ENCODE results near the gene TBC1D22B. TPM values are rescaled to one million over a fixed set of nuclear protein-coding genes. Genes with fewer than 3 reads are reported as not detected.

Gene TBC1D22B
- total and polyA plus RNA-seq, 2 experiments from 2014 or later: 9.1 to 19.9 TPM

DNA sequence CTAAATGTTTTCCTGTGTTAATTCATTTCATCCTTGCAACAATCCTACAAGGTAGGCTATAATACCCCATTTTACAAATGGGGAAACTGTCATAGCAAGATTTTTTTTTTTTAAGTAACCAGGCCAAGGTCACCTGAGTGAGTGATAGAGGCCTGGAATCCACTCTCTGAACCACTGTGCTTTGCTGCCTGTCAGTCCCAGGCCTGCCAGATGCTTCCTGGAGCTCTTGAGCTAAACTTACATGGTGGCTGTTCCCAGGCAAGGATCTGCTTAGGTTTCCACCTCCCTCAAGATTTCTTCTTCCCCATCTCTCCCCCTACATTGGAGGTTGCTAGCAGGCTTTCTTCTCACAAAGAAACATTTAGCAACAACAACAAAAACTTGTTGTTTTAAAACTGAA is 63.5 kb downstream of the TBC1D22B start:
- Mint-ChIP-seq H3K36me3 (ENCODE audit: low read depth) (peaks cover 13% of the 10 kb centered on the region), H3K4me3 (no peak overlapping the region), H3K9me3 (no peaks in the 10 kb centered on the region), H3K27ac (no peak overlapping the region), H3K27me3 (ENCODE audit: insufficient read depth, low read depth, poor library complexity) (peaks cover 2% of the 10 kb centered on the region), H3K4me1 (peaks cover 3% of the 10 kb centered on the region)
- peaks cover 16% of the 10 kb centered on the region for H3K36me3 ChIP-seq (ENCODE audit: insufficient read depth)
- H3K27me3 ChIP-seq (ENCODE audit: insufficient read depth): no peaks in the 10 kb centered on the region
- H3K4me1 ChIP-seq (ENCODE audit: insufficient read depth): no peaks in the 10 kb centered on the region
- H3K4me2 ChIP-seq: no peak overlapping the region
- no peak overlapping the region for H3K4me3 ChIP-seq
- DNase-seq (ENCODE audit: low spot score) (no peak), ATAC-seq (no peak)
- H3K79me2 ChIP-seq (replicated peaks; ENCODE audit: insufficient read depth): no peaks in the 10 kb centered on the region
- H3F3A ChIP-seq (replicated peaks; ENCODE audit: low read depth): no peaks in the 10 kb centered on the region
- H3K9me2 ChIP-seq (ENCODE audit: insufficient read depth): no peaks in the 10 kb centered on the region
- H2AFZ ChIP-seq: no peak overlapping the region
- no peaks in the 10 kb centered on the region; the same call in none of the 2 replicates for H4K20me1 ChIP-seq (replicated peaks; ENCODE audit: insufficient read depth)
- H3K27ac ChIP-seq (ENCODE audit: low read depth): no peak overlapping the region
- TF ChIP-seq, protein P1, sequence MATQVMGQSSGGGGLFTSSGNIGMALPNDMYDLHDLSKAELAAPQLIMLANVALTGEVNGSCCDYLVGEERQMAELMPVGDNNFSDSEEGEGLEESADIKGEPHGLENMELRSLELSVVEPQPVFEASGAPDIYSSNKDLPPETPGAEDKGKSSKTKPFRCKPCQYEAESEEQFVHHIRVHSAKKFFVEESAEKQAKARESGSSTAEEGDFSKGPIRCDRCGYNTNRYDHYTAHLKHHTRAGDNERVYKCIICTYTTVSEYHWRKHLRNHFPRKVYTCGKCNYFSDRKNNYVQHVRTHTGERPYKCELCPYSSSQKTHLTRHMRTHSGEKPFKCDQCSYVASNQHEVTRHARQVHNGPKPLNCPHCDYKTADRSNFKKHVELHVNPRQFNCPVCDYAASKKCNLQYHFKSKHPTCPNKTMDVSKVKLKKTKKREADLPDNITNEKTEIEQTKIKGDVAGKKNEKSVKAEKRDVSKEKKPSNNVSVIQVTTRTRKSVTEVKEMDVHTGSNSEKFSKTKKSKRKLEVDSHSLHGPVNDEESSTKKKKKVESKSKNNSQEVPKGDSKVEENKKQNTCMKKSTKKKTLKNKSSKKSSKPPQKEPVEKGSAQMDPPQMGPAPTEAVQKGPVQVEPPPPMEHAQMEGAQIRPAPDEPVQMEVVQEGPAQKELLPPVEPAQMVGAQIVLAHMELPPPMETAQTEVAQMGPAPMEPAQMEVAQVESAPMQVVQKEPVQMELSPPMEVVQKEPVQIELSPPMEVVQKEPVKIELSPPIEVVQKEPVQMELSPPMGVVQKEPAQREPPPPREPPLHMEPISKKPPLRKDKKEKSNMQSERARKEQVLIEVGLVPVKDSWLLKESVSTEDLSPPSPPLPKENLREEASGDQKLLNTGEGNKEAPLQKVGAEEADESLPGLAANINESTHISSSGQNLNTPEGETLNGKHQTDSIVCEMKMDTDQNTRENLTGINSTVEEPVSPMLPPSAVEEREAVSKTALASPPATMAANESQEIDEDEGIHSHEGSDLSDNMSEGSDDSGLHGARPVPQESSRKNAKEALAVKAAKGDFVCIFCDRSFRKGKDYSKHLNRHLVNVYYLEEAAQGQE (IDR thresholded peaks at IDR 0.05; ENCODE audit: unreplicated experiment): no peak
- TF ChIP-seq, protein P2, sequence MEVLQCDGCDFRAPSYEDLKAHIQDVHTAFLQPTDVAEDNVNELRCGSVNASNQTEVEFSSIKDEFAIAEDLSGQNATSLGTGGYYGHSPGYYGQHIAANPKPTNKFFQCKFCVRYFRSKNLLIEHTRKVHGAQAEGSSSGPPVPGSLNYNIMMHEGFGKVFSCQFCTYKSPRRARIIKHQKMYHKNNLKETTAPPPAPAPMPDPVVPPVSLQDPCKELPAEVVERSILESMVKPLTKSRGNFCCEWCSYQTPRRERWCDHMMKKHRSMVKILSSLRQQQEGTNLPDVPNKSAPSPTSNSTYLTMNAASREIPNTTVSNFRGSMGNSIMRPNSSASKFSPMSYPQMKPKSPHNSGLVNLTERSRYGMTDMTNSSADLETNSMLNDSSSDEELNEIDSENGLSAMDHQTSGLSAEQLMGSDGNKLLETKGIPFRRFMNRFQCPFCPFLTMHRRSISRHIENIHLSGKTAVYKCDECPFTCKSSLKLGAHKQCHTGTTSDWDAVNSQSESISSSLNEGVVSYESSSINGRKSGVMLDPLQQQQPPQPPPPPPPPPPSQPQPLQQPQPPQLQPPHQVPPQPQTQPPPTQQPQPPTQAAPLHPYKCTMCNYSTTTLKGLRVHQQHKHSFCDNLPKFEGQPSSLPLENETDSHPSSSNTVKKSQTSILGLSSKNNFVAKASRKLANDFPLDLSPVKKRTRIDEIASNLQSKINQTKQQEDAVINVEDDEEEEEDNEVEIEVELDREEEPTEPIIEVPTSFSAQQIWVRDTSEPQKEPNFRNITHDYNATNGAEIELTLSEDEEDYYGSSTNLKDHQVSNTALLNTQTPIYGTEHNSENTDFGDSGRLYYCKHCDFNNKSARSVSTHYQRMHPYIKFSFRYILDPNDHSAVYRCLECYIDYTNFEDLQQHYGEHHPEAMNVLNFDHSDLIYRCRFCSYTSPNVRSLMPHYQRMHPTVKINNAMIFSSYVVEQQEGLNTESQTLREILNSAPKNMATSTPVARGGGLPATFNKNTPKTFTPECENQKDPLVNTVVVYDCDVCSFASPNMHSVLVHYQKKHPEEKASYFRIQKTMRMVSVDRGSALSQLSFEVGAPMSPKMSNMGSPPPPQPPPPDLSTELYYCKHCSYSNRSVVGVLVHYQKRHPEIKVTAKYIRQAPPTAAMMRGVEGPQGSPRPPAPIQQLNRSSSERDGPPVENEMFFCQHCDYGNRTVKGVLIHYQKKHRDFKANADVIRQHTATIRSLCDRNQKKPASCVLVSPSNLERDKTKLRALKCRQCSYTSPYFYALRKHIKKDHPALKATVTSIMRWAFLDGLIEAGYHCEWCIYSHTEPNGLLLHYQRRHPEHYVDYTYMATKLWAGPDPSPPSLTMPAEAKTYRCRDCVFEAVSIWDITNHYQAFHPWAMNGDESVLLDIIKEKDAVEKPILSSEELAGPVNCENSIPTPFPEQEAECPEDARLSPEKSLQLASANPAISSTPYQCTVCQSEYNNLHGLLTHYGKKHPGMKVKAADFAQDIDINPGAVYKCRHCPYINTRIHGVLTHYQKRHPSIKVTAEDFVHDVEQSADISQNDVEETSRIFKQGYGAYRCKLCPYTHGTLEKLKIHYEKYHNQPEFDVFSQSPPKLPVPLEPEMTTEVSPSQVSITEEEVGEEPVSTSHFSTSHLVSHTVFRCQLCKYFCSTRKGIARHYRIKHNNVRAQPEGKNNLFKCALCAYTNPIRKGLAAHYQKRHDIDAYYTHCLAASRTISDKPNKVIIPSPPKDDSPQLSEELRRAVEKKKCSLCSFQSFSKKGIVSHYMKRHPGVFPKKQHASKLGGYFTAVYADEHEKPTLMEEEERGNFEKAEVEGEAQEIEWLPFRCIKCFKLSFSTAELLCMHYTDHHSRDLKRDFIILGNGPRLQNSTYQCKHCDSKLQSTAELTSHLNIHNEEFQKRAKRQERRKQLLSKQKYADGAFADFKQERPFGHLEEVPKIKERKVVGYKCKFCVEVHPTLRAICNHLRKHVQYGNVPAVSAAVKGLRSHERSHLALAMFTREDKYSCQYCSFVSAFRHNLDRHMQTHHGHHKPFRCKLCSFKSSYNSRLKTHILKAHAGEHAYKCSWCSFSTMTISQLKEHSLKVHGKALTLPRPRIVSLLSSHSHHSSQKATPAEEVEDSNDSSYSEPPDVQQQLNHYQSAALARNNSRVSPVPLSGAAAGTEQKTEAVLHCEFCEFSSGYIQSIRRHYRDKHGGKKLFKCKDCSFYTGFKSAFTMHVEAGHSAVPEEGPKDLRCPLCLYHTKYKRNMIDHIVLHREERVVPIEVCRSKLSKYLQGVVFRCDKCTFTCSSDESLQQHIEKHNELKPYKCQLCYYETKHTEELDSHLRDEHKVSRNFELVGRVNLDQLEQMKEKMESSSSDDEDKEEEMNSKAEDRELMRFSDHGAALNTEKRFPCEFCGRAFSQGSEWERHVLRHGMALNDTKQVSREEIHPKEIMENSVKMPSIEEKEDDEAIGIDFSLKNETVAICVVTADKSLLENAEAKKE (CRISPR knock-in tag; IDR thresholded peaks at IDR 0.05): no peak
- TF ChIP-seq NANOG (IDR thresholded peaks at IDR 0.05; ENCODE audit: borderline replicate concordance) (no peak), CREB1 (CRISPR knock-in tag; IDR thresholded peaks at IDR 0.05; ENCODE audit: low read depth) (no peak)
- TF ChIP-seq, protein P3, sequence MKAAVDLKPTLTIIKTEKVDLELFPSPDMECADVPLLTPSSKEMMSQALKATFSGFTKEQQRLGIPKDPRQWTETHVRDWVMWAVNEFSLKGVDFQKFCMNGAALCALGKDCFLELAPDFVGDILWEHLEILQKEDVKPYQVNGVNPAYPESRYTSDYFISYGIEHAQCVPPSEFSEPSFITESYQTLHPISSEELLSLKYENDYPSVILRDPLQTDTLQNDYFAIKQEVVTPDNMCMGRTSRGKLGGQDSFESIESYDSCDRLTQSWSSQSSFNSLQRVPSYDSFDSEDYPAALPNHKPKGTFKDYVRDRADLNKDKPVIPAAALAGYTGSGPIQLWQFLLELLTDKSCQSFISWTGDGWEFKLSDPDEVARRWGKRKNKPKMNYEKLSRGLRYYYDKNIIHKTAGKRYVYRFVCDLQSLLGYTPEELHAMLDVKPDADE (IDR thresholded peaks at IDR 0.05): no peak
- TF ChIP-seq, protein P4, sequence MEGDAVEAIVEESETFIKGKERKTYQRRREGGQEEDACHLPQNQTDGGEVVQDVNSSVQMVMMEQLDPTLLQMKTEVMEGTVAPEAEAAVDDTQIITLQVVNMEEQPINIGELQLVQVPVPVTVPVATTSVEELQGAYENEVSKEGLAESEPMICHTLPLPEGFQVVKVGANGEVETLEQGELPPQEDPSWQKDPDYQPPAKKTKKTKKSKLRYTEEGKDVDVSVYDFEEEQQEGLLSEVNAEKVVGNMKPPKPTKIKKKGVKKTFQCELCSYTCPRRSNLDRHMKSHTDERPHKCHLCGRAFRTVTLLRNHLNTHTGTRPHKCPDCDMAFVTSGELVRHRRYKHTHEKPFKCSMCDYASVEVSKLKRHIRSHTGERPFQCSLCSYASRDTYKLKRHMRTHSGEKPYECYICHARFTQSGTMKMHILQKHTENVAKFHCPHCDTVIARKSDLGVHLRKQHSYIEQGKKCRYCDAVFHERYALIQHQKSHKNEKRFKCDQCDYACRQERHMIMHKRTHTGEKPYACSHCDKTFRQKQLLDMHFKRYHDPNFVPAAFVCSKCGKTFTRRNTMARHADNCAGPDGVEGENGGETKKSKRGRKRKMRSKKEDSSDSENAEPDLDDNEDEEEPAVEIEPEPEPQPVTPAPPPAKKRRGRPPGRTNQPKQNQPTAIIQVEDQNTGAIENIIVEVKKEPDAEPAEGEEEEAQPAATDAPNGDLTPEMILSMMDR (conservative IDR thresholded peaks at IDR 0.05; ENCODE audit: low read depth in 2 of 2): no peak
